Stimulated activated naive B cell treated with anti-CD40 and anti-IgM and Interleukin-4, amounts not matched to agents 10 μg/mL and 1 μg/mL and 100 μg/mL, for 72 hours (primary cell): Measurements from ENCODE around the gene PLEKHG4B.
"Not testable (repeated sequence)": the region's sequence is repeated elsewhere in the genome, so short reads cannot be mapped to it uniquely, and the experiment has no call there.

Experiments used
- ATAC-seq, 2 donors: fragments of 150-1000 bp; cut with Tn5 transposase; replicated peaks; 2 replicates each; pipeline ENCODE4 v1.10.0; 2021; ENCODE audit warnings: moderate library complexity in 1 of 2
- DNase-seq: peaks from one replicate; pipeline ENCODE4 v3.0.0; 2021
- H3K27ac Mint-ChIP-seq: one replicate; pipeline ENCODE4 v1.8.0; 2022; ENCODE audit warnings: mild to moderate bottlenecking, mixed read lengths
- H3K27me3 Mint-ChIP-seq, 2 donors: one replicate each; pipeline ENCODE4 v1.8.0; 2022; ENCODE audit warnings: mixed read lengths in 2 of 2
- H3K36me3 Mint-ChIP-seq, 2 donors: one replicate each; pipeline ENCODE4 v1.8.0; 2022; ENCODE audit warnings: mixed read lengths in 2 of 2, mild to moderate bottlenecking in 1 of 2
- H3K4me1 Mint-ChIP-seq, 2 donors: one replicate each; pipeline ENCODE4 v1.8.0; 2022; ENCODE audit warnings: mixed read lengths in 2 of 2, mild to moderate bottlenecking in 1 of 2
- H3K4me3 Mint-ChIP-seq, 2 donors: one replicate each; pipeline ENCODE4 v1.8.0; 2022; ENCODE audit warnings: mild to moderate bottlenecking in 2 of 2, mixed read lengths in 2 of 2, moderate library complexity in 1 of 2
- H3K9me3 Mint-ChIP-seq, 2 donors: one replicate each; pipeline ENCODE4 v1.8.0; 2022; ENCODE audit warnings: mixed read lengths in 2 of 2, mild to moderate bottlenecking in 1 of 2

PLEKHG4B gene

GRCh38 chr5:158807-159447 lies 67.0 kb downstream of the PLEKHG4B start:
- no peaks in the 10 kb centered on the region for H3K4me1 Mint-ChIP-seq
- H3K27me3 Mint-ChIP-seq = peaks cover 12 to 35% of the 10 kb centered on the region in 2 donors
- H3K9me3 Mint-ChIP-seq = no peaks in the 10 kb centered on the region
- H3K36me3 Mint-ChIP-seq = no peaks in the 10 kb centered on the region
- no peak overlapping the region for H3K4me3 Mint-ChIP-seq
- ATAC-seq (no peak), DNase-seq (no peak)
- no peak overlapping the region for H3K27ac Mint-ChIP-seq

DNA sequence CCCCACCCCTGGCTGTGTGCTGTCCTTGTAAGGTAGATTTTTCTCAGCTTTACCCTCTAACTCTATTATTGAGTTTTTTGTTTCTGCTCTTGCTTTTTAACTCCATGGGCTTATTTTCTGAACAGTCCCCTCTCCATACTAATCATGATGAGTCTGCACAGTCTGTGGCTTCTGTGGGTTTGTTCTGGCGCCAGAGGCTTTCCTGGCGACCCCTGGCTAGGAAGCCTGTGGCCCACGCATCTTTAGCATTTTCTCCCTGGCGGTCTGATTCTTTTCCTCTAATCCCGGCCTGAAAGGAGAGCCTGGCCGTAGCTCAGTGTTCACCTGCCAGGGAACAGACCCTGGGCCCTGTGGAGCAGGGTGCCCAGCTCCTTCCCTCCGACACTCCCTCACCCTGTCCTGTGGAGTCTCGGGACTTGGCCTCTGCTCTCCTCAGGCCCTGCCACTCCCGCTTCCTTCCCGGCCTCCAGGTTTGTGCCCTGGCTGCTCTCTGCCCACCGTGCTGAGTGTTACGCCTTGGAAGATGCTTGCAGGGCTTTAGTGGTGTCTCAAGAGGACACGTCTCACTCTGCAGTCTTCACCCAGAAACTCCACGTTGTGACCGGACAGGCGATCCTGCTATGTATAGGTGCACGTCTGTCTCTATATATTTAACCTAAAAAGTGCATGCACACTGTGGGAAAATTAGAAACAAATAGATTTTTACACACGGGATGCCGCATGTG lies 67.6 kb downstream of the PLEKHG4B start:
- Mint-ChIP-seq H3K9me3 (peaks cover 0 to under 1% of the 10 kb centered on the region in 2 donors), H3K36me3 (no peaks in the 10 kb centered on the region), H3K4me3 (no peak overlapping the region), H3K27ac (no peak overlapping the region), H3K27me3 (peaks cover 12 to 35% of the 10 kb centered on the region in 2 donors), H3K4me1 (no peaks in the 10 kb centered on the region)
- no peak for DNase-seq
- ATAC-seq = no peak

- Mint-ChIP-seq H3K36me3 (no peaks in the 10 kb centered on the region), H3K4me1 (no peaks in the 10 kb centered on the region), H3K27ac (no peak overlapping the region), H3K4me3 (no peak overlapping the region), H3K27me3 (peaks cover 12 to 35% of the 10 kb centered on the region in 2 donors), H3K9me3 (peaks cover 0 to 2% of the 10 kb centered on the region in 2 donors)
- DNase-seq (no peak), ATAC-seq (no peak)
Measured at GRCh38 chr5:160173-160510, 68.2 kb downstream of the PLEKHG4B start.

DNA sequence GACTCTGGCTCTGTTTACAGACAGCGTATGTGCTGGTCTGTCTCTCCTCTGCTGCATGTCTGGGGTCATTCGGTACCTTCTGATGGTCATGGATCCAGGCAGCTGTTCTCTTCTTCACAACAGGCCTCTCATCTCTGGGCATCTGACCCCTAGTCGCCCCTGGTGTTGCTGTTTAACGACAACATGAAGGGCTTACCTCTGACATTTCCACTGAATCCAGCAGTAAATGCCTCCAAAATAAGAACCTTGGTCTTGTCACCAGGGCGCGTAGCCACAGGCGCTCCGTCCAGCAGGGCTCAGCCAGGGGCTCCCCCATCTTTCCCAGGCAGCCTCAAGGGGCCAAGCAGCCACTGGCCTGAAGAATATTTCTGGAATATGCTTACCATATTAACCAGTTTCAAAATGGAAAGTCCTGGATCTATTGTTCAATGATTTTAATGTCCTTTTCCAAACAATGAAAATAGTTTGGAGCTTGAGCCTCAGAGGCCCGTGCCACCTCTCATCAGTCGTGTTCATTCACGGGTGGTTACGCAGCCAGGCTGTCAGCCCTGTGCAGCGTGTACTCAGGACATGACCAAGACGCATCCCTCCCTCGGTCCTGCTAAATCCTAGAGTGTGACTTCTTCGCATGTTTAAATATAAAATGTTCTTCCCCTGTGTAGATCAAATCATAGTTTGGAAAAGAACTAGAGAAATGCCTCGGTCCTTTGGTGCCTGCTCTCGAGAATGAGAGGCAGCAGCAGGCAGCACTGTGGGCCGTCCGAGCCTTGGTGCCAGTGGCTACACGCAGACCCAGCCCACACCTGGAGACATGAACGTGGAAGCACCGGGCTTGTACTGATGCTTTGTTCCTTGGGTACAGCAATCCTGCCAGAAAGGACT lies 69.2 kb downstream of the PLEKHG4B start:
- peaks cover 0 to 2% of the 10 kb centered on the region in 2 donors for H3K9me3 Mint-ChIP-seq
- no peaks in the 10 kb centered on the region for H3K36me3 Mint-ChIP-seq
- peaks cover 12 to 30% of the 10 kb centered on the region in 2 donors for H3K27me3 Mint-ChIP-seq
- H3K4me1 Mint-ChIP-seq = no peaks in the 10 kb centered on the region
- ATAC-seq (no peak), DNase-seq (no peak)
- no peak overlapping the region for H3K27ac Mint-ChIP-seq
- H3K4me3 Mint-ChIP-seq = no peak overlapping the region

- Mint-ChIP-seq H3K9me3 (peaks cover 0 to 4% of the 10 kb centered on the region in 2 donors), H3K27me3 (peaks cover 12 to 27% of the 10 kb centered on the region in 2 donors), H3K27ac (no peak overlapping the region), H3K36me3 (no peaks in the 10 kb centered on the region), H3K4me3 (no peak overlapping the region), H3K4me1 (no peaks in the 10 kb centered on the region)
- DNase-seq (no peak), ATAC-seq (no peak)
Measured at GRCh38 chr5:161803-162110, 69.8 kb downstream of the PLEKHG4B start.

DNA sequence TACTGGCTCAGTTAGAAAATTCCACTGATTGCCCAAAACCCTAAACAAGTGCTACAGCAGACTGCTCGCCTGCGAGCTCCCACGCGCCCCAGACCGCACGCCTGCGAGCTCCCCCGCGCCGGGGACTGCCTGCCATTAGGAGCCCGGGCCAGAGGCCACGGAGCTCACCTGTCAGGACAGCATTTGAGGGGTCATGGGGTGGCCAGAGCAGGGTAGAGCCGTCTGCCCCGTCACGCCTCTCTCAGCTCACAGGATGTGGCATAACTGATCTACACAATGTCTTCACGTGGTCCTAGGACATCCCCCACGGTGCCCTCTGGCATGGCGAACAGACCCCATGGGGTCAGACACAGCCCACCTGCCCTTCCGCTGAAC lies 70.2 kb downstream of the PLEKHG4B start:
- Mint-ChIP-seq H3K4me3 (no peak overlapping the region), H3K9me3 (peaks cover 0 to 4% of the 10 kb centered on the region in 2 donors), H3K27ac (no peak overlapping the region), H3K4me1 (no peaks in the 10 kb centered on the region), H3K27me3 (peaks cover 12 to 25% of the 10 kb centered on the region in 2 donors), H3K36me3 (no peaks in the 10 kb centered on the region)
- DNase-seq (no peak), ATAC-seq (no peak)

- no peak for DNase-seq
- Mint-ChIP-seq H3K27ac (no peak overlapping the region), H3K9me3 (peaks cover 0 to 4% of the 10 kb centered on the region in 2 donors), H3K36me3 (no peaks in the 10 kb centered on the region), H3K27me3 (peaks cover 12 to 23% of the 10 kb centered on the region in 2 donors), H3K4me3 (no peak overlapping the region), H3K4me1 (no peaks in the 10 kb centered on the region)
- ATAC-seq = no peak
Measured at GRCh38 chr5:162565-163337, 70.8 kb downstream of the PLEKHG4B start.

DNA sequence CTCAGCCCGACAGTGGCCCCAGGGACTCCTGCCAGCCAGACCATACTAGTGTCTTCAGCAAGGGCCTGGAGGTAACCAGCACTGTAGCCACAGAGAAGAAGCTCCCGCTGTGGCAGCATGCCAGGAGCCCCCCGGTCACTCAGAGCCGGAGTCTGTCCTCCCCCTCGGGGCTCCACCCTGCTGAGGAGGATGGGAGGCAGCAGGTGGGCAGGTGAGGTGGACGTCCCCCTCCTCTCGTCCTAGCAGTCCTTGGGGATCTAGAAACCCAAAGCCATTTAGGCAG lies 71.3 kb downstream of the PLEKHG4B start:
- DNase-seq = no peak
- no peak overlapping the region for H3K4me3 Mint-ChIP-seq
- no peak overlapping the region for H3K27ac Mint-ChIP-seq
- peaks cover 0 to 4% of the 10 kb centered on the region in 2 donors for H3K9me3 Mint-ChIP-seq
- H3K27me3 Mint-ChIP-seq = peaks cover 12 to 23% of the 10 kb centered on the region in 2 donors
- H3K4me1 Mint-ChIP-seq = no peaks in the 10 kb centered on the region
- H3K36me3 Mint-ChIP-seq = no peaks in the 10 kb centered on the region
- ATAC-seq = no peak

DNA sequence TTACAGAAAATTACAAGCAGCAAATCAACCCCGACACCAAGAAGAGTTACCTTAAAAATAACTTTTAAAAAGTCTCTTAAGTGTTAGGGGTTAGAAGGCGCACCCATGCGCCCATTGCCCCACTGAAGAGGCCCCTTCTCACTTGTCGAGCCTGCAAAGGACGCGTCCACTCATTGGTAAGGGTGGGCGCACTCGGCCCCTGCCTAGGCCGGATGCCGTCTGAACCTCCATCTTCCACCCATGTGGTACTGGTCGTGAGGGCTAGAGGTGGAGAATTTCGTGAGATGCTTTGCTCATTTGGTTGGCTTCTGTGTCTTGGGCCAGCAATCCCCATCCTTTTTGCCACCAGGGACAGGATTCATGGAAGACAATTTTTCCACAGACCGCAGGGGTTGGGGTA lies 71.9 kb downstream of the PLEKHG4B start:
- peaks cover 9 to 18% of the 10 kb centered on the region in 2 donors for H3K27me3 Mint-ChIP-seq
- H3K27ac Mint-ChIP-seq = no peak overlapping the region
- ATAC-seq (no peak), DNase-seq (no peak)
- no peak overlapping the region for H3K4me3 Mint-ChIP-seq
- no peaks in the 10 kb centered on the region for H3K4me1 Mint-ChIP-seq
- H3K9me3 Mint-ChIP-seq = peaks cover 0 to 4% of the 10 kb centered on the region in 2 donors
- no peaks in the 10 kb centered on the region for H3K36me3 Mint-ChIP-seq

GRCh38 chr5:164244-164643 lies 72.3 kb downstream of the PLEKHG4B start:
- no peak for DNase-seq
- Mint-ChIP-seq H3K27me3 (peaks cover 5 to 16% of the 10 kb centered on the region in 2 donors), H3K4me3 (no peak overlapping the region), H3K36me3 (no peaks in the 10 kb centered on the region), H3K4me1 (no peaks in the 10 kb centered on the region), H3K27ac (no peak overlapping the region), H3K9me3 (peaks cover 0 to 4% of the 10 kb centered on the region in 2 donors)
- ATAC-seq = no peak

DNA sequence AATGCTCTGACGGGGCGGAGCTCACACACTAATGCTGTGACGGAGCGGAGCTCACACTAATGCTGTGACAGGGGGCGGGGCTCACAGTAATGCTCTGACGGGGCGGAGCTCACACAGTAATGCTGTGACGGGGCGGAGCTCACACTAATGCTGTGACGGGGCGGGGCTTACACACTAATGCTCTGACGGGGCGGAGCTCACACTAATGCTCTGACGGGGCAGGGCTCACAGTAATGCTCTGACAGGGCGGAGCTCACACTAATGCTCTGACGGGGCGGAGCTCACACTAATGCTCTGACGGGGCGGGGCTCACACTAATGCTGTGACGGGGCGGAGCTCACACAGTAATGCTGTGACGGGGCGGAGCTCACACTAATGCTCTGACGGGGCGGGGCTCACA lies 72.8 kb downstream of the PLEKHG4B start:
- ATAC-seq, H3K4me3 Mint-ChIP-seq, H3K36me3 Mint-ChIP-seq, H3K9me3 Mint-ChIP-seq, H3K4me1 Mint-ChIP-seq, H3K27ac Mint-ChIP-seq, DNase-seq: not testable (repeated sequence)
- peaks cover 0 to 11% of the 10 kb centered on the region in 2 donors for H3K27me3 Mint-ChIP-seq

DNA sequence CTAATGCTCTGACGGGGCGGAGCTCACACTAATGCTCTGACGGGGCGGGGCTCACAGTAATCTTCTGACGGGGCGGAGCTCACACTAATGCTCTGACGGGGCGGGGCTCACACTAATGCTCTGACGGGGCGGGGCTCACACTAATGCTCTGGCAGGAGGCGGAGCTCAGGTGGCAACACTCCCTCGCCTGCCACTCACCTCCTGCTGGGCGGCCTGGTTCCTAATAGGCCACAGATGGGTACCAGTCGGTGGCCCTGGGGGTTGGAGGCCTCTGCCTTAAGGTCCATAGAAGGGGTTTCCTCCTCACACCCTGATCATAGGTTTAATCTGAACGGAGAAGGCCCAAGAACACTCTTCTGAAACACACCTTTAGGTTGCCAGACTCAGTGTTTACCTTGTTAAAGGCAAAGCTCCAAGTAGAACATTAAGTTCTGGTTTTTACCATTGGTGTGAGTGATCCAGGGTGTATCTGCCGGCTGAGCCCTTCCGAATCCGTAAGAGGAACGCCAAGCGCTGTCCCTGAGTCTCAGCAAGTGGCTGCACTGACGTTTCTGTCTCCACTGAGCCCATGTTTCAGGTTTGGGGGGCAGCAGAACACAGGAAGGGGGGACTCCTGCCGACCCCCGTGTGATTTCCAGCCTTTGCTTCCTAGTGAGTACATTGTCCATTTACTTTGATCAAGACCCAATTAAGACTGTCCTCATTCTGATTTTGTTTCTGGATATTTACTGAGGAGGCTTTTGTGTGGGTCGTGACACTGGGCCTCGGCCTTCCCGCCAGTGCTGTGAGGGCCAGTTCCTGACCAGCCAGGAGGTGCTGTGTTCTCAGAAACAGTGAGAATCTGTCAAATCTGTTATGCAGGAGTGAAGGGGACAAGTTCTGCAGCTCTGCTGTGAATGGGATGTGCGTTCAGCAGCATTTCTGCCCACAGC lies 74.7 kb downstream of the PLEKHG4B start:
- no peaks in the 10 kb centered on the region for H3K36me3 Mint-ChIP-seq
- H3K4me1 Mint-ChIP-seq = no peaks in the 10 kb centered on the region
- ATAC-seq (no peak), DNase-seq (no peak)
- H3K9me3 Mint-ChIP-seq = peaks cover 0 to 4% of the 10 kb centered on the region in 2 donors
- no peak overlapping the region for H3K27ac Mint-ChIP-seq
- no peaks in the 10 kb centered on the region for H3K27me3 Mint-ChIP-seq
- no peak overlapping the region for H3K4me3 Mint-ChIP-seq

DNA sequence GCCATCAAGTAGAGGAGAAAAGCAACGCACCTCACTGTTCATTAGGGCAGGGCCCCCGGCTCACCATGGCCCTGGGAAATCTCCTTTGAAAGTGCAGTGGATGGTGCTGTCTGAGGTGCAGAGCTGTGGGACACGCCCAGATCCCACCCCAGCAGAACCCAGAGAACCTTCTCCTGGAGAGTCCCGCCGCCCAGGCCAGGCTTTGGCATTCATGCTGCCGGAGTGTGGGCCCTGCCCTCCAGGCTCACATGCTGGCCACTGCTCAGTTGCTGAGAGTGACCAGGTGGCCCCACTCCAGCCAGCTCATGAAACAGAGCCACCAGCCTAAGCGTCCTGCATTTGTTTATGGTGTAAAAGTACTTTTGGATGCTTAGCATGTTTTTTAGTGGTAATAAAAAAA lies 75.5 kb downstream of the PLEKHG4B start:
- ATAC-seq = no peak
- Mint-ChIP-seq H3K27ac (no peak overlapping the region), H3K4me3 (no peak overlapping the region), H3K36me3 (no peaks in the 10 kb centered on the region), H3K9me3 (peaks cover 0 to 4% of the 10 kb centered on the region in 2 donors), H3K4me1 (no peaks in the 10 kb centered on the region), H3K27me3 (no peaks in the 10 kb centered on the region)
- no peak for DNase-seq
